Measurements from ENCODE around the gene GPR4.
"Not testable (repeated sequence)": the region's sequence is repeated elsewhere in the genome, so short reads cannot be mapped to it uniquely, and the experiment has no call there.

The GPR4 gene

DNA sequence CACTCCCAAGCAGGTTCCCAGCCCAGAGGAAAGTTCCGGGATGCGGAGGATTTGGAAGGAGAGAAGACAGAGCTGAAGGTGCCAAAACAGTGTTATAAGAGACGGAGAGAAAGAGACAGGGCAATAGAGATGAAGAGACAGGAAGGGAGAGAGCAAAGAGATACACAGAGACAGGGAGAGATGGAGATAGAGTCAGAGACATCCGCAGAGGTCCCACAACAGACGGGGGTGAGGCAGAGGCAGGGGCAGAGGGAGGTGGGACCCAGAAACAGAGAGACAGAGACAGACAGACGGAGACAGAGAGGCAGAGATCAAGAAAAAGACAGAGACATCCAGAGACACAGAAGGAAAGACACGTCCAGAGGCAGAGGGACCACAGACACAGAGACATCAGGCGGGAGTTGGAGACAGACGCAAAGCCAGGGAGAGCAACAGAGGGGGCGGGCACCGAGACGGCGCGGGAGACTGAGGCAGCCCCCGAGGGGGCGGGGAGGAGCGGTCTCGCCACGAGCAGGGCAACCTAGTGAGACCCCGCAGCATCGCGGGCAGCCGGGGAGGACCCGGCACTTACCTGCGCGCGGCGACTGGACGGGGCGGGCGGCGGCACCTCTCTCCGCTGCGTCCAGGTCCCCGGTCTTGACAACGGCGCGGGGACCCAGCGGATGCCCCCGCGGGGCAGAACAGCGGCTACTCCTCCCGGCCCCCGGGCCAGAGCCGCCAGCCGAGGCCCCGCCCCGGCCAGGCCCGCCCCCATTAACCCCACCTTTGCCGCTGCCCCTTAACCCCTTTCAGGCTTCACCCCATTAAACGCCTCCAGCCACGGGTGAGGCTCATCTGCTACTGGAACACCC is at the start of gene GPR4:
TSS of gene GPR4 (minus strand) at position 689 of the 851 bp plus-strand sequence. CDS start 10,346 bp downstream, outside the sequence.
- no peak for DNase-seq

DNA sequence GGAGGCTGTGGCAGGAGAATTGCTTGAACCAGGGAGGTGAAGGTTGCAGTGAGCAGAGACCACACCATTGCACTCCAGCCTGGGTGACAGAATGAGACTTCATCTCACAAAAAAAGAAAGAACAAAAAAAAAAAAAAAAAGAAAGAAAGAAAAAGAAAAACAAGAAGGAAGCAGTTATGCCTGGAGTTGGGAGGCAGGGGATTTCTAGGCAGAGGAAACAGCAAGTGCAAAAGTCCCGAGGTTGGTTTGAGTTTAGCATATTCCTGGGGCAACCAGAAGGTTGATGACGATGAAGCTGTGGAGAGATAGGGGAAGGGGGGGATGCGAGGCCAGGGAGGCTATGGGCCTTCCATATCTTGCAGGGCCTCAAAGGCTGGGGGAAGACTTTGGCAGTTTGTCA is 48.7 kb upstream of the GPR4 start:
- no peak for DNase-seq

DNA sequence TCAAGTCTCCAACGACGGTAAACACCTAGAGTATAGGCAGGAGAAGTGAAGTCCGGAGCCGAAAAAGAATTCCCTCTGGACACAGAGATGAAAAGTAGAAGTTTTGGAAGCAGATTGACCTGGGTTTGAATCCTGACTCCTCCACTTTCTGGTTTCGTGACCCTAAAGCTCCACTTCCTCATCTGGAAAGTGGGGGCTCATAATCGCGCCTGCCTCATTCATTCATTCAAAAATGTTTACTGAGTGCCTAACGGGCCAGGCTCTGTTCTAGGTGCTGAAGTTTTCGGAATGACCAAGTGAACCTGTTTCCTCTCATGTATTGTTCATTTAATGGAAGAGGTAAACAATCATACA is 44.3 kb upstream of the GPR4 start:
- no peak for DNase-seq

GRCh38 chr19:45645631-45646344 is 43.8 kb upstream of the GPR4 start:
- no peak for DNase-seq

GRCh38 chr19:45645068-45645630 is 43.1 kb upstream of the GPR4 start:
- DNase-seq, result no peak

- no peak for DNase-seq
Measured at GRCh38 chr19:45643927-45644771, 42.1 kb upstream of the GPR4 start.

- DNase-seq, result no peak
Measured at GRCh38 chr19:45643024-45643926, 41.3 kb upstream of the GPR4 start.

- peak; percentile 87 for DNase-seq
Measured at GRCh38 chr19:45641274-45642105, 39.5 kb upstream of the GPR4 start.

DNA sequence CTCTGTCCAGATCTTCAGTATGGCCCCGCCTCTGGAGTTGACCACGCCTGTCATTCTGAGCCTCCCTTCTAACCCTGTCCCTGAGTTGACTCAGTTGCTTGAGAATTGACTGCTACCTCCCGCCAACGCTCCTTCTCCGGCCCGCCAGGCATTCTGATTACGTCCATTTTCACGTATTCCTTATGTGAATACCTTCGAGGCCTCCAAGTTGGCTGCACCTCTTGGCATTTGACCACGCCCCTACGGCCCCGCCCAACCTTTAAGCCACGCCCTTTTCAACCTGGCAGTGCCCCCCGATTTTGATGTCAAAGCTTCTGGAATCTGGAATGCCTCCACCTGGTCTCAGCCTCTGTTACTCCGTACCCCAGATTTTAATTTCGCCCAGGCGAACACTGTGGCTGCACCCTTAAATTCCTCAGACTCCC is 38.8 kb upstream of the GPR4 start:
- DNase-seq, result no peak

GRCh38 chr19:45638930-45639729 is 37.1 kb upstream of the GPR4 start, which contains the start of gene EML2:
EML2 (minus strand) TSS chr19:45639397; CDS start chr19:45639376, 21 bp downstream.
- no peak for DNase-seq

GRCh38 chr19:45637890-45638667 is 36.1 kb upstream of the GPR4 start:
- no peak for DNase-seq

GRCh38 chr19:45636902-45637301 is 34.9 kb upstream of the GPR4 start:
- DNase-seq, result no peak

GRCh38 chr19:45636275-45636674 is 34.3 kb upstream of the GPR4 start:
- DNase-seq, result no peak

DNA sequence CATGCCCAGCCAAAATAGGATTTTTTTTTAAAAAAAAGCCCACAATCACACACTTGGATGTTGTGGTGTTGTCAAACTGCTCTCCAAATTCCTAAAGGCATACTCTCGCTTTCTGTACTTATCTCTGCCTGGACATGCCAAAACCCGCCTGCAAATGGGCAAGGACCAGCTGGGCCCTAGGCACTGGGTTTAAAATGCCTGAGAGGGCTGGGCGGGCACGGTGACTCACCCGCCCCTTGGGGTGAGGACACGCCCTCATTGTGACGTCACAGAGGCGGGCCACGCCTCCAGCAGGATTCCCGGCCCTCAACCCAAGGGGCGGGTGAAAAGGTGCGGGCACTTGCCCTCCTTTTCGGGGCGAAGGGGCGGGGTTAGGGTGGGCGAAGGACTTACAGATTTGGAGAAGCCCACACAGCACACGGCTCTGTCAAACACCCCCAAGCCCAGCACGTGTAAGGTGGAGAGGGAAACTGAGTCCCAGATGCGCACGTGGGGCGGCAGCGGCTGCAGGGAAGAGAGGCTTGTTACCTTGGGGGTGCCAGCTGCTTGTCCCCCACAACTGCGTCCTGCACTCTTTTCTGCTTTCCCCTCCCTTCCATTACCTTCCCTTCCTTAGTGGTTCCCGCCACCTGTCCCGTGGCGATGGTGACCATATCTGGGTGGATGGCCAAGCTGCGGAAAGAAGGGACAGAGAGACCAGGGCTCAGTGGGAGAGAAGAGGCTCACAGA is 30.6 kb upstream of the GPR4 start:
- no peak for DNase-seq

DNA sequence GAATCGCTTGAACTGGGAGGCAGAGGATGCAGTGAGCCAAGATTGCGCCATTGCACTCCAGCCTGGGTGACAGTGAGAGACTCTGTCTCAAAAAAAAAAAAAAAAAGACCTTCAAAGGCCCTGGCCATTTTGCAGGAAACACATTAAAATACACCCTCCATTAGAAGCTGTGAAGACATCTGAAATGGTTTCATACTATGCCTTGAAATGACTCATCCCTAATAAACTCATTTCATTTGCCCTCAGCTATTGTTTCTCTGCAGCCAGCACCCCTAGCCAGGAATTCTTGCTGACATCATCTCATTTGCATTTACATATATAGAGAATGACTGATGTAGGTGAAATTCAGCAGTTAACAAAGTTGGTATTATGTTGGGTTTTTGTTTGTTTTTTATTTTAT is 28.5 kb upstream of the GPR4 start:
- DNase-seq, result no peak

- DNase-seq, result no peak
Measured at GRCh38 chr19:45629704-45630103, 27.7 kb upstream of the GPR4 start.

DNA sequence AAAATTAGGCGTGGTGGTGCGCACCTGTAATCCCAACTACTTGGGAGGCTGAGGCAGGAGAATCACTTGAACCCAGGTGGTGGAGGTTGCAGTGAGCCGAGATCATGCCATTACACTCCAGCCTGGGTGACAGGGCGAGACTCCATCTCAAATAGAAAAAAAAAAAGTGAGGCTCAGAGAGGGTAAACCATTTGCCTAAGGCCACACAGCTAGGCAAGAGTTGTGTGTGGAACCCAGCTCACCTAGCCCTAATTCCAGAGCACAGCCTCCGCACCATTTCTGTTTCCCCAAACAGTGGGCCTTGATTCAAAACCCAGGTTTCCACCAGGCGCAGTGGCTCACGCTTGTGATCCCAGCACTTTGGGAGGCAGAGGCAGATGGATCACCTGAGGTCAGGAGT is 26.2 kb upstream of the GPR4 start:
- DNase-seq, result not testable (repeated sequence)

- DNase-seq, result no peak
Measured at GRCh38 chr19:45623984-45624383, 22.0 kb upstream of the GPR4 start.

All from SIG-M5 (cell line).